ENCODE results near the gene GRIA4. TPM values are rescaled to one million over a fixed set of nuclear protein-coding genes. Genes with fewer than 3 reads are reported as not detected.
"Not testable (repeated sequence)": the region's sequence is repeated elsewhere in the genome, so short reads cannot be mapped to it uniquely, and the experiment has no call there.

GRIA4 gene
- polyA plus RNA-seq, 3 donors = 0.69 to 0.98 (median 0.88) TPM

DNA sequence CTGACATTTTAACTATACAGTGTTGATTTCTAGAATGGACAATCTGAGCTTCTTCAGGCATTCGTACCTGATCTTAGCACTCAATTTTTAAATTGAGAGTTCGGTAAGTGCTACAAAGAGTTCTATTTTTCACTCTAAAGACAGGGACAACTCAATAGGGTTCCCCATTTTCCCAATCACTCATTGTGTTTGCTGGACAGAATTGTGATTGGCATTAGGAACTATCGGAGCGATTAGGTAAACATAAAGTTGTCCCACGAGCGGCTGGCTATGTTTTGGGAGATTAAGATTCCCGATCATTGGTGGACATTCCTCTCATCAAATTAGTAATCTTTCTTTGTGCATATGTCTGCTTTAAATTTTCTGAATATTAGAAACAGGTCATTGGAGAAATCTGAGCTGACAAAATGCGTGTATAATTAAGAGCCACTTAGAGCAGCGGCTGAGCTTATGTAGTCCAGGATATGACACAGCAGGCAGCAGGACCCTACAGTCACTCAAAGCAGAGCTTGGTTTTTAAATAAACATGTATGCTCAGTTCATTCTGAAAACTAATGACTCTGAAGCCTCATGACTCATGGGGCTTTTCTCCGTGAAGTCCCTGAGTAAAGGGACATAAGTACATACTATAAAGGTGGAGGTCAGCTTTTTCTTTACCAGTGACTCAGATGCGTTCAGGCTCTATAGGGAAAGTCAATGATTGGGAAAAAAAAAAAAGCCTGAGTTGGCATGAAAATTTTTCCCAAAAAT is 109.4 kb downstream of the GRIA4 start:
- DNase-seq = no peak

DNA sequence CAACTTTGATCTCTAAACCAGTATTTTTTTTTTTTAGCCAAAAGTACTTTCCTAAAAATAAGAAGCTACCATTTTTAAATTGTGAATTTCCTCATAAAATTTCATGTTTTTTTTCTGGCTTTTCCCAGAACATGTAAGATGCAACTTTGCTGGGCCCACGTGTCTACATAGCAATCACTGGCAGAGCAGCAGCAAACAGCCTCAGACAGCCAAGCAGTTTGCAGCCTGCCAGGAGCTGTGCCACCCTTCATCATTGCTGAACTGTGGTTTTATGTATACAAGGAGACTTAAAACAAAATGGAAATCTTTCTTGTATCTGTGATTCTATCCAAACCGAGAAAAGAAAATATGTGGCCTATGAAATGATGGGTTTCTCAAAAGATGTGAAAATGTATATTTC is 110.2 kb downstream of the GRIA4 start:
- no peak for DNase-seq

DNA sequence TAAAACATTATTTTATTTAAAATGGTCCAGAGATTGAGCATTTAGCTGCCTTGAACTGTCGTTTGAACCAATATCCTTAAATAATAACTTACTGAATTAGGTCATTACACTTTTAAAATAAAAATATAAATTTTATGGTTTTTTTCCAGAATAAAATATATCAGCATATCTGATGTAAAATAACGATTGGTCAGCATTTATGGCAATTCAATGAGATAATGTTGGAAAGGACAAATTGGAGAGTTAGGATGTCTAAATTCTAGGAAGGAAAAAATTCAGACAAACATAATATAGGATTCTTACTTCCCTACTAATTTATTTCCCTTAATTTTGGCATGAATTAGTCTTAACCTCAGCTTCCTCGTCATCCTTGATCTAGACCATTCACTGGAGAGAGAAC is 113.4 kb downstream of the GRIA4 start:
- no peak for DNase-seq

GRCh38 chr11:105732611-105733010 is 122.7 kb downstream of the GRIA4 start:
- no peak for DNase-seq

DNA sequence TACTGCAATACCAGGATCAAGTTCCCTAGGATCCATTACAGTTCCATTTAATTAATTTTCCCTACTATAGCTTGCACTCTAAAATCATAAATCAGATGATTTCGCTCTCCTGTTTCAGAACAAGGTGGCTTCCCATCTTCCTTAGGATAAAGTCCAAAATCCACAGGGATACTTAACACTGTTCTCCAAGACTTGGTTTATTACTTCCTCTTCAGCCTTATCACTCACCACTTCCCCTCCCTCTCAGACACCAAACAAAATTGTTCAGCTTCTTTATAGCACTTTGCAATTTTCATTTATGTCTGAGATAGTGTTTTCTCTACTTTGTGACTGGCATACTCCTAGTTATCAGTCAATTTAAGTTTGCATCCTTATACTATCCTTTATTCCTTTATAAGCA is 124.6 kb downstream of the GRIA4 start:
- DNase-seq = peak; percentile 10

DNA sequence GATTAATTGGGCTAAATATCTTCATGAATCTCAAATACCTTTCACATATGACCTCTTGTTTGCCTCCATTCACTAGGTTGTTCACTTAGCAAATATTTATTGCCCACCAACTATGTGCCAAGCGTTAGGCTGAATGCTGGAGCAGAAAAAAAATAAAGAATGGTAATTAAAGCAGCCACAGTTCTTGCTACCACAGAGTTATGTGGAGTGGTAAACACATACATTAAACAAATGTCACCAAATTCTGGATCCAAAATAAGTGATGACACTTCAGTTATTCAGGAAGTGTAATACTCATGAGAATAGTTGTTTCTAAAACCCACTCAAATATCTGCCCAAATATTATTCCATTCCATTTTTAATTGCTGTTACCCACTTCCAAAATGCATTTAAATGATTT is 128.4 kb downstream of the GRIA4 start:
- no peak for DNase-seq

DNA sequence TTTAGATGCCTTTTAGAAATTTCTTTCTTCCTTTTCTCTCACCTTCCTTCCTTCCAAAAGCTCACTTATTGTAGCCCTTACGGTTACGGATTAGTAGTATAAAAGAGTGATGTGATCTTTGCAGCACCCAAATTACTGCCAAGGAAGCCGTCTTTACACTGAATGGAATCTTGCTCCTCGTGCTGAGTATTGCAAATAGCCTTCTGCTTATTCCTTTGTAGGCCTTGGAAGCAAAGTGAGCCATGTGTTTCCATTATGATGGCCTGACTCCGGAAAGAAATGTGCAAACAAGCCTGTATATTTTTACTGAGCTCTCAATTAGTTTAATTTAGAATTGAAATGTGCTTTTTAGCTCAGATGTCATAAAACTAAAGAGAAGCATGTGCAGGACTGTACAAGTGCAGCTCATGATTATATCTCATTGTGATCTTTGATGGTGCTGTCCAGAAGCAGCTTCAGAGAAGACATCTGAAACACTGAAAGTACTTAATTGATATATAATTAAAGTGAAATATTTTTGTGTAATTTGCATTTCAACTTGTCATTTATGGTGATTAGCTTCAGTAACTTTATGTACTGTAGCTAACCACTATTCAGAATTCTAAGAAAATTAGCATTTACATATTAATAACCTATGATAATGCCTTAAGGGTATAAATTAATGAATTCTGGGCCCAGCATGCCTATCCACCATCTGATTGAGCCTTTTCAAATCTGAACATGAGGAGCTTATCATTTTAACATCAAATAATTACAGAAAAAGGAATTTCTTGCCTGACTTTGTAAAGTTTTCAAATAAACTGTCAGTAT is 129.3 kb downstream of the GRIA4 start:
- no peak for DNase-seq

GRCh38 chr11:105740164-105740903 is 130.5 kb downstream of the GRIA4 start:
- no peak for DNase-seq

DNA sequence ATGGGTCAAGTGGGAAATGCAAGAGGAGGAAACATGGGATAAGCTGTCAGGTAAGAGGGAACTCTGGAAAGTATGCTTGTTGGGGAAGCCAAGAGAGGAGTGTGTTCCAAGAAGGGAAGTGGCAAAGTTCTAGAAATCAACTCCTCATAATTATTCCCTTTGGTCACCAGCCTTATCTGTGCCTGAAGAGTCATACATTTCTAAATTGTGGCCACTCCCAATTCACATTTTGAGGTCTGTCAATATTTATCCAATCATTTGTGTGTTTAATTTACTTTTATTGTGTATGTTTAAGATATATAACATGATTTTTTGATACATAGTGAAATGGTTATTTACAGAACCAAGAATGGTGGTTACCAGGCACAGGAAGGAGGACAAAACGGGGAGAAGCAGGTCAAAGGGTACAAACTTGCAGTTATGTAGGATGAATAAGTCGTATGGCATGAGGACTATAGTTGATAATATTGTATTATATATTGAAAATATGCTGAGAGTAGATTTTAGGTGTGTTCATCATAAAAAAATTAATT is 131.7 kb downstream of the GRIA4 start:
- no peak for DNase-seq

- no peak for DNase-seq
Measured at GRCh38 chr11:105754260-105754659, 144.4 kb downstream of the GRIA4 start.

DNA sequence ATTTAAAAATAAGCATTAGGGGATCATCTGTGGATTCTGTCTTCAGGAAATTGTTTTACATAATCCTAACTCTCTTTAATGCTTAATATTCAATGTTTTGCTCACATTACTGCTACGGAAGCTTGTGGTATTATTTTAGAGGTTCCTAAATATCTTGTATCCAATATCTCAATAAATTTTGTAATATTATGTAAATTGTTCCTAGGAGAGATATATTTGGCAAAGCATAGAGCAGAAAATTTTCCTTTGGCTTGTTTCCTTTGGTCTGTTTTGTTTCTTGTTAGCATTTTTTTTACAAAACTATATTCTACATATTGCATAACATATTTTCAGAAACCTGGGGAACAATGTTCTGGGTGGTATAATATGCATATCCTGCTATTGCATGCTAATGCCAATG is 144.8 kb downstream of the GRIA4 start:
- no peak for DNase-seq

DNA sequence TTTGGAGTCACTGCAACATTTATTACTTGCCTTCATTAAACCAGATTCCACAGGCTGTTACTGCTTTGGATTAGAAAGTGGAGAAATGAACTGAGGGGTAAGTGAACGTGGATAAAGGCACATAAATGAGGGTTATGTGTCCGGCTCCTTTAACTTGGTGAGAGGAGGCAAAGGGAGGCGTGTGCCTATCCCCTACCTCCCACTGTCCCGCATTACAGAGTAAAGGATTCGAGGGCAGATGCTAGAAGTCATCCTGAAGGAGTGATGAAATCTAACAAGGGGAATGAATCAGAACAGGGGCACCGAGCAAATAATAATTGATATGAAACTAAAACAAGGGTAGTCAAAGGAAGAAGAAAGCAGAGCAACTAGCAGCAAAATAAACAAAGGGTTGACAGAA is 147.2 kb downstream of the GRIA4 start:
- no peak for DNase-seq

DNA sequence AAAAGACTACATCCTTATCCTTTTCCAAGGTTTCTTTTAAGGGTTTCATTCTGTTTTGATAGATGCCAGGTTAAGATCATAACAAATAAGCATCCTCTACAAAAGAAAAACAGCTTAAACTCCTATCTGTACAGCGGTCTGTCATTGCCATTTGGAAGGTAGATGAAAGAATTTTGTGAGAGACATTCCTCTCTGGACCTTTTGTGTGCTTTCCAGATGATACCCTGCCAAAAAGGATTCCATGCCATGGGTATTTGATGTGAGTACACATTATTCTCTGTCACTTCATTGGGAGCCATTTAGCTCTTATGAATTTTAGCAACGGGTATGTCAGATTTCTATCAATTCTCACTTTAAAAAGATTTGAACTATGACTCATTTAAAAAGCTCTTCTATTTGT is 153.7 kb downstream of the GRIA4 start:
- DNase-seq = no peak

DNA sequence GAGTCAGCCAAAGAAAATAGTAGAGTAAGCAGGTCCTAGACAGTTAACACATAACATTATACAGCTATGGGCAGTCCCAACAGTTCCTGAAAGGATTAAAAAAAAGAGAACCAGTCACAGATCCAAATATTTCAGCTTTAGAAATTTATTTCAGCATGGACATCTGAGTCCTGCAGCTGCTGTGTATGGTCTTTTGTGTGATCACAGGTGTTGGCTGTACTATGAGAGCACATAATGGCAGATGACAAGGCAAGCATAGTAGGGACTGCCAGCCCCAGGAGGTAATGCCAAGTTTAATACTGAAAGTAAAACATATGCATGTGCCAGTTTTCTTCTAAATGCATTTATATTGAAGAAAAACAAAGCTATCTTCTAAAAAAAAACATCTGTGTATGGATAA is 158.1 kb downstream of the GRIA4 start:
- DNase-seq = no peak

GRCh38 chr11:105769627-105770026 is 159.8 kb downstream of the GRIA4 start:
- no peak for DNase-seq

- not testable (repeated sequence) for DNase-seq
Measured at GRCh38 chr11:105773452-105773851, 163.6 kb downstream of the GRIA4 start.

GRCh38 chr11:105774899-105775298 is 165.0 kb downstream of the GRIA4 start:
- no peak for DNase-seq

- DNase-seq = no peak
Measured at GRCh38 chr11:105780781-105781525, 171.1 kb downstream of the GRIA4 start.

GRCh38 chr11:105781807-105782206 is 171.9 kb downstream of the GRIA4 start:
- no peak for DNase-seq

DNA sequence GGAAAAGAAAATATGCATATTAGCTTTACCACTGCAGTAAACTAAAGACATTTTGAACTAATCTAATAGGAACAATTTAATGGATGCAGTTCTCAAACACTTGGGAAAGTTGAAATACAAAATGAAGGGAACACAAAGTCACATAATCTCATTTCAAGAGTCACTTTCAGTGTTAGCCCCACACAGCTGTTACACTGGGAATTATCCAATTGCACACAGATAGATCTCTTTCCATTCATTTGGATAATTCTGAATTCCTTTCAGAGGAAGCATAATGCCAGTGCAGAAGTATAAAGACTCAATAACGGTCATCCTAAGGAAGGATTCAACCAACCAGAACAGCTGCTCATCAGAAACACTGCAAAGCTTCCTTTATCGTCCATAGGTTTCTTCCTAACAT is 173.3 kb downstream of the GRIA4 start:
- no peak for DNase-seq

GRCh38 chr11:105785850-105786249 is 176.0 kb downstream of the GRIA4 start:
- not testable (repeated sequence) for DNase-seq

DNA sequence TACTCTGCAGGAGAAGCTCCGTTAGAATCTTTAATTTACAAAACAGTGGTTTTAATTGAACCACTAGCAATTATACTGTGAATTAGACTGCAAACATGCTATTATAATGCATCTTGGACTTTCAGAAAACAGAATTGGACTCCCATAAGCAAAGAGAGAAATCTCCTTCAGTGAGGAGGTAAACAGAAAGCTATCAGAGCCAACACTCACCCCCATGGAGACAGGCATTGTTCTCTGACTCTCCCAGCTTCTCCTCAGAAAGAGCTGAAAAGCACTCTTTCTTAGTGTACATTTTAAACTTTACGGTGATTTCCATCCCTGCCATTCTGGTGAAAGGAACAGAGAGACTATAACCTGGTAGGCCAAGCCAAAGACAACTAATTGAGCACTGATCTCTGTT is 176.9 kb downstream of the GRIA4 start:
- no peak for DNase-seq
